GM21360 (cell line): ENCODE data around the gene LLCFC1.

Source experiments
- ATAC-seq: cut with Tn5 transposase; IDR thresholded peaks from one replicate; pipeline ENCODE4 v1.9.1; 2021; ENCODE audit warnings: mild to moderate bottlenecking, moderate library complexity; ENCODE audit not compliant: unreplicated experiment

Gene LLCFC1

DNA sequence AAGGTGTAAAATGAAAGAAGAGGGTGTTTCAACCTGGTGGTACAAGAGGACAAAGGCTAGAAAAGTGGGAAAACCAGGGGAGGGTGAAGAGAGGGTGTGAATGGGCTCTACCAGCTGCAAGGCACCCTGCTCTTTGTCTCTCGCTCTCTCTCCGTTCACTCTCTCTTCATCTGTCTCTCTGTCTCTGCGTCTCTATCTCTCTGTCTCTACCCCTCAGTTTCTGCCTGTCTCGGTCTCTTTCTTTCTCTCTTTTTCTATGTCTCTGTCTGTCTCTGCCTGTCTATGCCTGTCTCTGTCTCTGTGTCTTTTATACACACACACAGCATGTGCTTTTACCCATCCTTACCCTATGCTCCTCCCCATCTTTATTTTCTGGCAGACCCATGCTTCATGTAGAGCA lies 673 bp upstream of the LLCFC1 start:
- ATAC-seq: no peak

GRCh38 chr7:142940966-142941535 lies 1.8 kb downstream of the LLCFC1 start:
- no peak for ATAC-seq

DNA sequence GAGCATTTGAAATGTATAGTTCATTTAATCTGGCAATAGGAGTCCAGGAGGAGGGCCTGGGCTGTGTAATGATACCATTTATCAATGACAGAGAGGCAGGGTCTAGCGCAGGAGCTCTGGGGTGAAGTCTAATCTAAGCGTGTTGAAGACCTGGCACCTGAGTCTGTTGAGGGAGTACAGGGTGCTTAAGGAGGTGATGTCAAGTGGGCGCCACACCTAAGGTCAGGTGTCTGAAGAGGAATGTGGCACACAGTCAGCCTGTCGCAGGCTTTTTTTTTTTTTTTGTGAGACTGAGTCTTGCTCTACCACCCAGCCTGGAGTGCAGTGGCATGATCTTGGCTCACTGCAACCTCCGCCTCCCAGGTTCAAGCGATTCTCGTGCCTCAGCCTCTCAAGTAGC lies 2.3 kb downstream of the LLCFC1 start:
- ATAC-seq: no peak

- ATAC-seq: no peak
Observed at GRCh38 chr7:142942746-142943145, 3.5 kb downstream of the LLCFC1 start.

- no peak for ATAC-seq
Observed at GRCh38 chr7:142943706-142944268, 4.5 kb downstream of the LLCFC1 start.

DNA sequence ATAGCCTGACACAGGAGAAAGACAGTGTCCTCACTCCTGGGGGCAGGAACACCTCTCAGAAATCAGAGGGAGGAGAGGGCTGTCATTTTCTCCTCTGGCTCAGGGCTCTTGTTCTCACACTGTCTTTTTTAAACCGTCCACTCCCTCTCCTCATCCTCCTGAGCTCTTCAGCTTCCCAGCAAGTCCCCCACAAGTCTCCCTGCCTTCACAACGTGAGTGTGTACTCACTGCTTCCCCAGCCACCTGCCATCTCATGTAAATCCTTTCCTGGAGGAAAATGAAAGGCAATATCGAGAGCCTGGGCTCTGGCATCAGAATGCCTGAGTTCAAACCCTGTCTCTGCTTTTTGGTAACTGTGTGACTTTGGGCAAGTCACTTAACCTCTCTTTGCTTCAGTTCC lies 5.7 kb downstream of the LLCFC1 start:
- ATAC-seq: no peak

- no peak for ATAC-seq
Observed at GRCh38 chr7:142948603-142949002, 9.3 kb downstream of the LLCFC1 start.

- no peak for ATAC-seq
Observed at GRCh38 chr7:142950235-142950634, 11.0 kb downstream of the LLCFC1 start.

DNA sequence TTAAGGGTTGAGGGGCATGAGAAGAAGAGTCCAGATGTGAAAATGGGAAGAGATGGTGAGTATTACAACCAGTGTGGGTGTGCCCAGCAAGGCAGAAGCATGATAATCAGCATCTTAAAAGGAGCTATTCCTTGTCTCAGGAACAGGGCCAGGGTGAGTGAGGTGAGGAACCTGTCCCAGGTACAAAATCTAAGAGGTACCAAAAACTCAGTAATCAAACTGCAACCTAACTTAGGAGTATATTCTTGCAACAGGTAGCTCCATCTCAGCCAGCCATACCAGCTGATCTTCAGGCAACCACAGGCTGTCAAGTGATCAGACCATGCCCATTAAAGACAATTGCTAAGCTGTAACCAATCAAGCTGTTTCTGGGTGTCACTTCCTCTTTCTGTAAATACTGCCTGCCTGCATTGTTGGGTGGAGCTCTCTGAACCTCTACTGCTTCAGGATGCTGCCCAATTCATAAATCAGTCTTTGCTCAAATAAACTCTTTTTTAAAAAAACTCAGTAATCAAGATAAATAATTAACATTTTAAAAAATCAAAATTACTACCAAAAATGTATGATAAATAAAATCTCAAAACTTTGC lies 15.5 kb downstream of the LLCFC1 start:
- ATAC-seq: no peak

- ATAC-seq: no peak
Observed at GRCh38 chr7:142956951-142957623, 17.8 kb downstream of the LLCFC1 start.

DNA sequence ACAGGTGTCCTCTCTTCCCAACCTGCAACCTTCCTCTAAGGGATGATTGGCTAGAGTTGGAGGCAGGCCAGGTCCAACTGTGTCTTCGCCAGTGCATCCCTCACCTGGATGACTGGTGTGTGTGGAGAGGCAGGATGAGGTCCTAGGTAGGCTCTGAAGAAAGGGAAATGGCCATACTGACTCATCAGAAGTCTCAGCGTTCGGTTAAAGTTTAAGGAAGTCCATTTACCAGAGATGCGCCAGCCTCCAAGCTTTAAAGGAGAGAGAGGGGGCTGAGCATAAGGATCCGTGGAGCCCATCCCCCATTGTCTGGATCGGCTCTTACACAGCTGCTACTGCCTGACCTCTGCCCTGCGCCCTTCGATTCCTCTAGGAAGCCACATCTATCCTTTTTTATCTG lies 18.4 kb downstream of the LLCFC1 start:
- no peak for ATAC-seq

GRCh38 chr7:142959202-142959601 lies 19.9 kb downstream of the LLCFC1 start:
- no peak for ATAC-seq

- ATAC-seq: no peak
Observed at GRCh38 chr7:142960955-142961512, 21.8 kb downstream of the LLCFC1 start.

DNA sequence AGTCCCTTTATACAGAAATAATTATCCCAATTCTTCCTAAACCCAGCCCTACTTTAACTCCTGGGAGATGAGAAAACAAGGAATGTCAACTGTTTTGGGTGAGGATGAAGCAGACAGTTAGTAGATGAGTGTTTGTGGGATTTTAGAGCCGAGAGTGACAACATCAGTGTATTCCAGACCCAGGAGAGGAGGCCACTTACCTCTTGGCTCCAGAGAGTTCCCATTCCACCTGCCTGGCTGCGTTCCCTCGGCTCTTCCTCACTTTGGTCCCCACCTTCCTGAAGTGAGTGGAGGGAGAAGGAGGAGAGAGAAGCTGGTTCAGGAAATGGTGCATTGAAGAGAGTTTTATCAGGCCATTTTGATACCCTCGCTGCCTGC lies 22.3 kb downstream of the LLCFC1 start:
- ATAC-seq: no peak

DNA sequence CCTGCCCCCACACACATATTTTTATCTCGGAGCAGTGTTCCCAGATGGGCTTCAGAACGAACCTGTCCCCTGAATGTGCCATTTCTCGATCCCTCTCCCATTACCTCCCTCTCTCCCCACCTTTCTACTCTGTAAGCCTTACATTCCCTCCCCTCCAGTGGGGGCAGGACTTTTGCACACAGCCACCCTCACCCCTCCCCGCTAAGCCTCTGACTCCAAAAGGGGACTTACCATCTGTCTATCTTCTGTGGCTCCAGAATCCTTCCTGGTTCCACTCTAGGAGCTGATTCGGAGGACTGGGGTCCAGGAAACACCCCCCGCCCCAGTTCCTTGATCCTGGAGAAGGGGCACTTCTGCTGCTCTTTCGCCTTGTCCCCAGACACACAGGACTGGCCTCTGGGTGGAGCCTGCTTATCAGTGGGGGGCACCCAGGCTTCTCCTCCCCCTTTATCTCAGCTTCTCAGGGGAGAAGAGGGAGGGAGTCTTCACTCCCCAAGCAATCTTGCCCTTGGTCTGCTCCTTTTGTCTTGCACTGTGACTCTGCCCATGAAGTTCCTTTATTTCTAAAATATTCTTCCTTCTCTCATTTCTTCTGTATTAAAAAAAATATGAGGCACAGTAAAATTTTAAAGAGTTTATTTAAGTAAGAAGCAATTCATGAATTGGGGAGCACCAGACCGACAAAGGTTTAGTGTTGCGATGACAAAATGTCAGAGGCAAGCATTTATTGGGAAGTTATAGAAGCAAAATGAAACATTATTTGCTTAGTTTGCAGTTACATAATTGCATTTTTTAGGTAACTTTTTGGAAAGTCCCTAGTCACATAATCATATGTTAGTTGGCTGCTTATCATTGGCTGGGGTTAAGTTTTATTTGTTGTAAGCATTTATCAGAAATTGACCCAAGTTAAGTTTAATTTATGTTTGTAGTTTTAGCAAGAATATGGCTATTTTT lies 23.0 kb downstream of the LLCFC1 start, which contains the start of gene KEL:
Gene KEL, minus strand, starts transcription at position 391 of the 954 bp plus-strand sequence. Its CDS starts 157 bp downstream, at position 234.
- no peak for ATAC-seq

DNA sequence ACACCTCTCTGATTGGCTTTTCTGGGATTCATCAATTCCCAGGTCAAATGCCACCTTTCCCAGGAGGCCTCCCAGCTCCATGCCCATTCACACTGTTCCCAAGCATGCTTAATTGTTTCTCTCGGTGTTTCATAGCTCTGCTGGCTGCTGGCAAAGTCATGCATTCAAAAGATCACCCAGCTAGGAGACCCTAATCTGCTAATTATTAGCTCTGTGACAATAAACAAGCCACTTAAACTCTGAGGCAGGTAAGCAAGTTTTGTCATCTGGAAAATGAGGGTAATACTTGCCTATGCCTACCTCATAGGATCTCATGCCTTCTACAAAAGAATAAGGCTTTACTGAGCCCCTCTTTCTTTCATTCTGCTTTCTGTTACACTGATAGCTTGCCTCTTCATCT lies 23.7 kb downstream of the LLCFC1 start:
- no peak for ATAC-seq

- no peak for ATAC-seq
Observed at GRCh38 chr7:142963993-142964392, 24.7 kb downstream of the LLCFC1 start.

- ATAC-seq: no peak
Observed at GRCh38 chr7:142964502-142965246, 25.4 kb downstream of the LLCFC1 start.

DNA sequence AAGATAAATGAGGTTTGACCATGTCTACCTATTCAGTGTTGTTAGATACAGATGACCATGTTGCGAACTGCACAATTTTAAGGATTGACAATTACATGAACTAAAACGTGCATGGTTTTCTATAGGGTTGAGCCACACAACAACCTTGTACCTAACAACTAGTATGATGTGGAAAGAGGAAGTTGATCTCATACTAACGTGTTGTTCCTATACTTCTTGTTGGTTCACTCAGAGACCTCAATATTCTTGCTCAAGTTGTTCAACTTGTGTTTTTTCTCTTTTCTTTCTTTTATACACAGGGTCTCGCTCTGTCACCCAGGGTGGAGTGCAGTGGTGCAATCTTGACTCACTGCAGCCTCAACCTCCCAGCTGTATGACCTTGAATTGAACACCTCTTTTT lies 28.9 kb downstream of the LLCFC1 start:
- ATAC-seq: no peak

GRCh38 chr7:142969183-142969582 lies 29.9 kb downstream of the LLCFC1 start:
- no peak for ATAC-seq
